ENCODE results near the gene NUMBL. TPM values are rescaled to one million over a fixed set of nuclear protein-coding genes. Genes with fewer than 3 reads are reported as not detected.

Gene NUMBL
- total and polyA plus RNA-seq, 4 donors, result 1.1 to 4.6 (median 2.7) TPM

DNA sequence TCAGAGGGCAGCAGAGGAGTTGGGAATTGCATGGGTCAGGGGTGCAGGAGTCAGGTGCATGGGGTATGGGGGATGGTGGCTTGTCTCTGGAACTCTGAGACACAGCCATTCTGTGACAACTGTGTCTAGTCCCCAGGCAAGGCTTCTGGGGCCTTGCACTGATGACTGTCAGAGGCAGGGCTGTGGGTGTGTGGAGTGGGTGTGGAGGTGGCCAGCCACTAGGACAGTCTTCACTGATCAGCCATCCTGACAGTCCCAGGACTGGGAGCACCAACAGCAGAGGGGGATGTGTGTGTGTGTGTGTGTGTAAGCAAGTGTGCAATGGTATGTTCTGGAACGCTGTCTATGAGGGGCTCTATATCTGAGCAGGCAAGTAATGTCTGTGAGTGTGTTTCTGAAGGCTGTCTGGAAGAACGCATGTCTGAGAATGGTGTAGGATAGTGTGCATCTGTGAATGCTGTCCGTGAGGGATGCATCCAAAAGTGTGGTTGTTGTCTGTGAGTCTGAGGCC is 5.4 kb downstream of the NUMBL start:
- Histone ChIP-seq H3K9me3 (ENCODE audit: control insufficient read depth in 4 of 4, low read length in 3 of 4) (no peaks in the 10 kb centered on the region), H3K4me1 (ENCODE audit: control insufficient read depth in 4 of 4, insufficient read depth in 4 of 4, low read length in 3 of 4) (peaks cover 0 to 2% (median under 1%) of the 10 kb centered on the region in 4 donors), H3K9ac (ENCODE audit: low read depth in 1 of 2, low read length in 2 of 2) (no peak overlapping the region), H3K36me3 (ENCODE audit: control insufficient read depth in 4 of 4, insufficient read depth in 3 of 4, low read depth in 1 of 4, low read length in 3 of 4) (peaks cover 0 to 12% (median 3%) of the 10 kb centered on the region in 4 donors), H3K27ac (ENCODE audit: low read depth in 1 of 2, low read length in 2 of 2) (no peak overlapping the region), H3K27me3 (ENCODE audit: control insufficient read depth in 4 of 4, insufficient read depth in 4 of 4, low read length in 3 of 4) (no peaks in the 10 kb centered on the region), H3K4me3 (ENCODE audit: low read depth in 1 of 3, low read length in 3 of 3) (no peak overlapping the region)
- 92% methylated on average over 3 of the region's 3 CpGs for WGBS
- TF ChIP-seq HNF4G (IDR thresholded peaks at IDR 0.05) (no peak), FOXA1 (IDR thresholded peaks at IDR 0.05) (no peak)
- no peak for DNase-seq (ENCODE audit: low spot score)

- H3K27me3 ChIP-seq (ENCODE audit: control insufficient read depth in 4 of 4, insufficient read depth in 4 of 4, low read length in 3 of 4), result no peaks in the 10 kb centered on the region
- 96% methylated on average over 32 of the region's 32 CpGs for WGBS
- no peak for DNase-seq (ENCODE audit: low spot score)
- H3K9ac ChIP-seq (ENCODE audit: low read depth in 1 of 2, low read length in 2 of 2), result no peak overlapping the region
- peaks cover 0 to 12% (median 3%) of the 10 kb centered on the region in 4 donors for H3K36me3 ChIP-seq (ENCODE audit: control insufficient read depth in 4 of 4, insufficient read depth in 3 of 4, low read depth in 1 of 4, low read length in 3 of 4)
- no peaks in the 10 kb centered on the region for H3K4me1 ChIP-seq (ENCODE audit: control insufficient read depth in 4 of 4, insufficient read depth in 4 of 4, low read length in 3 of 4)
- H3K9me3 ChIP-seq (ENCODE audit: control insufficient read depth in 4 of 4, low read length in 3 of 4), result no peaks in the 10 kb centered on the region
- no peak overlapping the region for H3K4me3 ChIP-seq (ENCODE audit: low read depth in 1 of 3, low read length in 3 of 3)
- no peak overlapping the region for H3K27ac ChIP-seq (ENCODE audit: low read depth in 1 of 2, low read length in 2 of 2)
- TF ChIP-seq, protein P1, sequence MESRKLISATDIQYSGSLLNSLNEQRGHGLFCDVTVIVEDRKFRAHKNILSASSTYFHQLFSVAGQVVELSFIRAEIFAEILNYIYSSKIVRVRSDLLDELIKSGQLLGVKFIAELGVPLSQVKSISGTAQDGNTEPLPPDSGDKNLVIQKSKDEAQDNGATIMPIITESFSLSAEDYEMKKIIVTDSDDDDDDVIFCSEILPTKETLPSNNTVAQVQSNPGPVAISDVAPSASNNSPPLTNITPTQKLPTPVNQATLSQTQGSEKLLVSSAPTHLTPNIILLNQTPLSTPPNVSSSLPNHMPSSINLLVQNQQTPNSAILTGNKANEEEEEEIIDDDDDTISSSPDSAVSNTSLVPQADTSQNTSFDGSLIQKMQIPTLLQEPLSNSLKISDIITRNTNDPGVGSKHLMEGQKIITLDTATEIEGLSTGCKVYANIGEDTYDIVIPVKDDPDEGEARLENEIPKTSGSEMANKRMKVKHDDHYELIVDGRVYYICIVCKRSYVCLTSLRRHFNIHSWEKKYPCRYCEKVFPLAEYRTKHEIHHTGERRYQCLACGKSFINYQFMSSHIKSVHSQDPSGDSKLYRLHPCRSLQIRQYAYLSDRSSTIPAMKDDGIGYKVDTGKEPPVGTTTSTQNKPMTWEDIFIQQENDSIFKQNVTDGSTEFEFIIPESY (IDR thresholded peaks at IDR 0.05), result no peak
- TF ChIP-seq, protein P2, sequence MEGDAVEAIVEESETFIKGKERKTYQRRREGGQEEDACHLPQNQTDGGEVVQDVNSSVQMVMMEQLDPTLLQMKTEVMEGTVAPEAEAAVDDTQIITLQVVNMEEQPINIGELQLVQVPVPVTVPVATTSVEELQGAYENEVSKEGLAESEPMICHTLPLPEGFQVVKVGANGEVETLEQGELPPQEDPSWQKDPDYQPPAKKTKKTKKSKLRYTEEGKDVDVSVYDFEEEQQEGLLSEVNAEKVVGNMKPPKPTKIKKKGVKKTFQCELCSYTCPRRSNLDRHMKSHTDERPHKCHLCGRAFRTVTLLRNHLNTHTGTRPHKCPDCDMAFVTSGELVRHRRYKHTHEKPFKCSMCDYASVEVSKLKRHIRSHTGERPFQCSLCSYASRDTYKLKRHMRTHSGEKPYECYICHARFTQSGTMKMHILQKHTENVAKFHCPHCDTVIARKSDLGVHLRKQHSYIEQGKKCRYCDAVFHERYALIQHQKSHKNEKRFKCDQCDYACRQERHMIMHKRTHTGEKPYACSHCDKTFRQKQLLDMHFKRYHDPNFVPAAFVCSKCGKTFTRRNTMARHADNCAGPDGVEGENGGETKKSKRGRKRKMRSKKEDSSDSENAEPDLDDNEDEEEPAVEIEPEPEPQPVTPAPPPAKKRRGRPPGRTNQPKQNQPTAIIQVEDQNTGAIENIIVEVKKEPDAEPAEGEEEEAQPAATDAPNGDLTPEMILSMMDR (IDR thresholded peaks at IDR 0.05; ENCODE audit: low read depth, low read length, missing input control), result no peak
- TF ChIP-seq HNF4A (conservative IDR thresholded peaks at IDR 0.05), result no peak
Observed at GRCh38 chr19:40684280-40684679, 6.2 kb downstream of the NUMBL start.

- DNase-seq (ENCODE audit: low spot score), result no peak
- Histone ChIP-seq H3K4me1 (ENCODE audit: control insufficient read depth in 4 of 4, insufficient read depth in 4 of 4, low read length in 3 of 4) (no peaks in the 10 kb centered on the region), H3K27ac (ENCODE audit: low read depth in 1 of 2, low read length in 2 of 2) (no peak overlapping the region), H3K9ac (ENCODE audit: low read depth in 1 of 2, low read length in 2 of 2) (no peak overlapping the region), H3K4me3 (ENCODE audit: low read depth in 1 of 3, low read length in 3 of 3) (no peak overlapping the region), H3K9me3 (ENCODE audit: control insufficient read depth in 4 of 4, low read length in 3 of 4) (no peaks in the 10 kb centered on the region), H3K36me3 (ENCODE audit: control insufficient read depth in 4 of 4, insufficient read depth in 3 of 4, low read depth in 1 of 4, low read length in 3 of 4) (peaks cover 0 to 12% (median 3%) of the 10 kb centered on the region in 4 donors), H3K27me3 (ENCODE audit: control insufficient read depth in 4 of 4, insufficient read depth in 4 of 4, low read length in 3 of 4) (no peaks in the 10 kb centered on the region)
- TF ChIP-seq ATF3 (IDR thresholded peaks at IDR 0.05), result no peak
- TF ChIP-seq GABPA (IDR thresholded peaks at IDR 0.05 in 1 of 2, conservative IDR thresholded peaks at IDR 0.05 in 1 of 2), result no peak
- TF ChIP-seq HNF4G (IDR thresholded peaks at IDR 0.05), result no peak
- TF ChIP-seq, protein P2 (IDR thresholded peaks at IDR 0.05; ENCODE audit: low read depth, low read length, missing input control), result no peak
- WGBS, result 90% methylated on average over 9 of the region's 9 CpGs
Observed at GRCh38 chr19:40683437-40683836, 7.0 kb downstream of the NUMBL start.

Data from liver (tissue), 9 donors.